Skeletal muscle cell (primary cell): ENCODE measurements around the gene NFIA.
A peak's percentile ranks its signal among the peaks of the same experiment; 100 is the strongest.

Experiments used
- DNase-seq: peaks from one replicate; pipeline ENCODE4 v3.0.0-alpha.2; 2010; ENCODE audit warnings: low read depth
- H3K4me3 ChIP-seq: 2 replicates; pipeline ENCODE4 v1.5.1; 2011; ENCODE audit warnings: low read depth, mild to moderate bottlenecking, control low read depth, low read length, moderate library complexity

Gene NFIA

DNA sequence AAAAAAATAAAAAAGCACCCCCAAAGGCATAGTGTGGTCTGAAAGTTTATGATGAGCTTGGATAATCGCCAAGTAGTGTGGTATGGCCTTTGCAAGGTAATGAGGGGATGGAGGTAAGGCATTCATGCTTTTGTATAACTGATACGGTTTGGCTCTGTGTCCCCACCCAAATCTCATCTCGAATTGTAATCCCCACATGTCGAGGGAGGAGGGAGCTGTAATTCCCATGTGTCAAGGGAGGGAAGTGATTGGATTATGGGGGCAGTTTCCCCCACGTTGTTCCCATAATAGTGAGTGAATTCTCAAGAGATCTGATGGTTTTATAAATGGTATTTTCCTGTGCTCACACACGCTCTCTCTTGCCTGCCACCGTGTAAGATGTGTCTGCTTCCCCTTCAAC, 215.5 kb downstream of the NFIA start:
- no peak overlapping the region for H3K4me3 ChIP-seq
- DNase-seq, result no peak

DNA sequence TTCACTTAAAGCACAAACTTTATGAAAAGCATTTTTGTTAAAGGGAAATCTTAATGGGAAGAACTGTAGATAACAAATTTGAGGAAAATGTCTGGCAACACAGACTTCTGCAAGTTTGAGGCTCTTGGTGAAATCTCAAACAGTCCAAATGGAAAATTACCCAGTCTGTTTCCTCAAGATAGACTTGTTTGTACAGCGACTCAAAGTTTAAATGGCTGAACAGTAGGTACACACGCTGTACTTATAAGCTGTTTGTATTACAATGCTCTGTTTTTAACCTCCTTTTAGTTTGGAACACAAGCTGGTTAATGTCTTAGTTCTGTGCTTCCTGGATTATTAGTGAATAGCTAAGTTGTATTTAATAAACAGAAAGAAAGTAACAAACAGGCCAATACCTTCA, 217.1 kb downstream of the NFIA start:
- DNase-seq, result no peak
- H3K4me3 ChIP-seq, result no peak overlapping the region

DNA sequence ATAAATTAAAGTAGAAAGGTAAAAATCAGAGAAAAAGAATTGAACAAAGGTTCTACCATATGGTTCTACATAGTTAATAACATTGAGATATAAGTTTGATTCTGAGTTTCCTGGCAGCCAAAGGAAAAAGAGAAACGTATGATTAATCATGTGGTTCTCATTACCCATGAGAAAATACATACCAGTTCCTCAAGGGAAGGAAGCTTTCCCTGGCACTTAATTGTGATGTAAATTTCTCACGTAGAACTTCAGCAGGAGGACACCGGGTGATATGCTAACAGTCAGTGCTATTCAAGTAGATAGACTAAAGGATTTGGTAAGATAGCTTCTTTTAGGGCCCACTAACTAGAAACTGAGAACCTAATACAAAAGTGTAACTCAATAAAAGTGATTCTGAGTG, 218.5 kb downstream of the NFIA start:
- no peak for DNase-seq
- no peak overlapping the region for H3K4me3 ChIP-seq

DNA sequence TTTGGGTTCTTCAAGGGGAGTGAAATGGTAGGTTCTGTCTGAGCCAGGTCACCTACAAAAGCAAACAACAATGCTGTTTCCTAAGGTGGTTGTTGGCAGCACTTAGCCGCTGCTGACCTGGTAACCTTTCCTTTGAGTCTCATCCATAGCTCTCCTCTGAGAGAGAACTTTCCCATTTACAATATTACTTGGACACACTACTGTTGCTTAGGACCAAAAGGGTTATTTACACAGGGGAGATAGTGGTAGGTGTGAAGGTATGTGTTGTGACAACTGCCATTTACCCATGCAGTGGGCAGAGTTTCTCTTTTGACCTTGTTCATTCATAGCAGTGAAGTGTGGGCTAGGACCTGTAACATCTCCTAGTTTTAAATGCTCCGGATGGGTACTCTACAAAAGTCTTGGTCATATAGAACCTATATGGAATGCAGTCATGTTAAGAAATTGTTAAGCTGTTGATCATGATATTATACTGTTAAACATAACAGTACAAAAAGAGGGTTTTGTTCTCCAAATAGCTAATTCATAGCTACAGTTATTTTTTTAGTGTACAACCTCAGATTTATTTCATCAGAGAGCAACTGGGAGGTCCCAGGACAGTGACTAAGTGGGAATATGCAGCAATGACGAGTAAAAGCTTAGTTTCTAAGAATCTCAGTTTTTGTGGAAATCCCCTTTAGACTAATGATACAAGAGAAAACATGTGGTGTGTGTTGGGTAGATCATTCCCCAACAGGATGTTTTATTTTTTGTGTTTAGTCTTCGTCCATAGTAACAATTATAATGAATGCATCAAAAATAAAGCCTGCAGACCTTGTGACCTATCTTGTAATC, 219.7 kb downstream of the NFIA start:
- H3K4me3 ChIP-seq, result no peak overlapping the region
- DNase-seq, result peak; percentile 70

DNA sequence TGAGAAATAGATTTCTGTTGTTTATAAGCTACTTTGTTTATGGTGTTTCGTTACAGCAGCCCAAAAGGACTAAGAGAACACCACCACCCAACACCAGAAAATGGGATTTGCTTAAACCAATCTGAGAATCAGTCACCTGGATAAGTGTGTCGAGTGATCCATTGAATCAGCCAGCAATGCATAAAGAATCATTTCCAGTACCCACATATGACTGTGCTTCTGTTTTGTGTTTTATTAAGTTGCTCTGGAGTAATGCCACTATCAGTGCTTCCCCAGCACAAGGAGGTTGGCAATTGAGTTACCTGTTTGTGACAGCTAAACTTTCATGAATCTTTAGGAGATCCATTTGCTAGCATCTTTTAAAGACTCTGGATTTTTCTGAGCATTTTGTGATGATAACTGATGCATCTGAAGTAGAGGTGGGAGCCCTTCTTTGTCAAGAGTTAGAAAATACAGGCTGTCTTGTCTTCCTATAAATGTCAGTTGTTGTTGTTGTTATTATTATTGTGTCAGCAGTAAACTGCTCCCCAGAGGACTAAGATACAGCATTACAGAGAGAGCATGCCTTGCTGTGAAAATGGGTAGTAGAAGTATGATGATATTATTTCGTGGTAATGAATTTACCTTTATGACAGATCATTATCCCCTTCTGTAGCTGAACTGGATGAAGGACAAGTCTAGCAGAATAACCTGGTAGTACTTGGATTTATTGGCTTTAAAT, 225.2 kb downstream of the NFIA start:
- no peak overlapping the region for H3K4me3 ChIP-seq
- no peak for DNase-seq

DNA sequence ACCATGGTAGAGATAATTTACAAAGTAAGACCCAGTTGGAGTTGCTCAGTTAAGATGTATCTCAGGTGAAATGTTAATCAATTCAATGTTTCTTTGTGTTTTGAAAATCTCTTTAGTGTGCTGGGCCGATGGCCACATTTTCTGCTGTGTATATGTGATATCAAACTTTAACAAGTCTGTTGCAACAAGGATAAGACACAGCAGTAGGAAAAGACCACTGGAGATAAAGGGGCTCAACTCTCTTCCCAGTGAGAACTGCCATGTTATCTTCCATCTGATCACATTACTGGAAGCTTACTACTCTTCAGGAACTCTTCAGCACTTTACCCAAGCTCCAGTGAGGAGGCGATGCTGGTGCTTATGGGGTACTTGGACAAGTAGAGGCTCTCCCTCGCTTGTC, 227.7 kb downstream of the NFIA start:
- no peak for DNase-seq
- H3K4me3 ChIP-seq, result no peak overlapping the region

DNA sequence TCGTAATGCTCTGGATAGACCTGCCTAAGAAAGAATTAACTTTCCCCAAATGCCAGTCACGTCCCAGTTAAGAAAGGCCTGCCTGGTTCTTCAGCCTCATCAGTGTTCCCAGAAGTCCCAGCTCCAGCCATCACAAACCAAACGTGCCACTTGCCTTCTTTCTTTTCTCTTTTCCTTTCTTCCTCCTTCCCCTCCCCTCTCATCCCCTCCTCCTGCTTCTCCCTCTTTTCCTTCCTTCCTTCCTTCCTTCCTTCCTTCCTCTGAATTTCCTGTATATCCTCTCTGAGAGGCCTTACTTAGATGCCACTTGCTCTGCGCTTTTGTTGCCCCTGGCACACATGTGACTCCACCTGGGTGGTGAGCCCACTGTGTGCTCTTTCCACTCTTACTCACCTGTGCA, 228.2 kb downstream of the NFIA start:
- no peak overlapping the region for H3K4me3 ChIP-seq
- DNase-seq, result no peak

DNA sequence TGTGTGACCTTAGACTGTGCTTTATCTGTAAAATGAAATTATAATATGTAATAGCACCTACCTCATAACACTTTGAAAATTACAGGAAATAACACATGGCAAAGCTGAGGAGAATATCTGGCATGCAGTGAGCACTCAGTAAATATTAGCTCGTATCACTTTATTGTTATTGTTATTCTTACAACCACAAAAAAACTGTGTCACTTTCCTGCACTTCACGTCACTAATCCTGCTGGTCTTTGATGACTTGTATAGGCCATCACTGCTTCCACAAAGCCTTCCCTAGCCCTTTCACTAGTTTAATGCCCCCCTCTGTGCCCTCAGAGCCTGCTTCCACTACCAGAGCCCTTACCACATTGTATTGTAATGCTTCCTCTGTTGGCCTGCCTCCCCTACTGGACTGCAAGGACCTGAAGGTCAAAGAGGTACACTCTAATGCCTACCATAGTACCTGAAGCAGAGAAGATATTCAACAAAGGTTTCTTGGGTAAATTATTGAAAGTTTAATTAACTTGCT, 231.6 kb downstream of the NFIA start:
- DNase-seq, result no peak

DNA sequence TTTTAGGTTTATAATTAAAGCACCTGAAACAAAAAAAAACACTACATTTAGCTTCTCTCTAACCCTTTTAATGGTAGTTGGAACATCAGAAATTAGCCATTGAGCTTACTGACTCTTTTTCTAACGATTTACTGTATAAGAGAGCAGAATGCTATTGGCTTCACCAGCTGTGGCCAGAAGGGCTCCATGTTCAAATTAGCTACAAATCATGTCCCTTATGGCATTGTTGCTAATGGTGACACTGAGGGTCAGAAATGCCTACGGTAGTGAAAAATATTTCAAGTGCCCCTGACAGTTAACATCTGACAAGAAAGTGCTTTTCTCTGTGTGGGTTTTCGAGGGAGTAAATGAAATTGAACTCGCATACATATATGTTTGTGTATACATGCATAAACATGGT, 232.7 kb downstream of the NFIA start:
- H3K4me3 ChIP-seq, result no peak overlapping the region
- DNase-seq, result no peak

More for the DNA sequence above, 231.6 kb downstream of the NFIA start:
- no peak overlapping the region for H3K4me3 ChIP-seq

DNA sequence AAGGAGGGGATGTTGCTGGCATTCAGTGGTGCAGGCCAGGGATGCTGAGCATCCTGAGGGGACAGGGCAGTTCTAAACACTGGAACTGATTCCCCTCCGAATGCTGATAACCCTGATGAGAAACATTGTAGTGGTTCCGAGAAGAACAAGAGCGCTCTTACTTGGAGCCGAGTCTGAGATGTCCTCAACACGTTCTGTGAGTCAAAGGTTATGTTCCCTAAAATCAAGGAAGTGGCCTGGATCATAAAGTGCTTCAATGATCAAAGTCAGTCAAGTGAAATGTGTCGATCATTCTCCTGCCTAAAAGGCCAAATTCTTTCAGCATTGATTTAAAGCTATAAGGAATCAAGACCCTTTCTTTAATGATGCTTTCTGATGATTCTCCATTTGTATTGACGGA, 234.1 kb downstream of the NFIA start:
- DNase-seq, result no peak
- H3K4me3 ChIP-seq, result no peak overlapping the region

DNA sequence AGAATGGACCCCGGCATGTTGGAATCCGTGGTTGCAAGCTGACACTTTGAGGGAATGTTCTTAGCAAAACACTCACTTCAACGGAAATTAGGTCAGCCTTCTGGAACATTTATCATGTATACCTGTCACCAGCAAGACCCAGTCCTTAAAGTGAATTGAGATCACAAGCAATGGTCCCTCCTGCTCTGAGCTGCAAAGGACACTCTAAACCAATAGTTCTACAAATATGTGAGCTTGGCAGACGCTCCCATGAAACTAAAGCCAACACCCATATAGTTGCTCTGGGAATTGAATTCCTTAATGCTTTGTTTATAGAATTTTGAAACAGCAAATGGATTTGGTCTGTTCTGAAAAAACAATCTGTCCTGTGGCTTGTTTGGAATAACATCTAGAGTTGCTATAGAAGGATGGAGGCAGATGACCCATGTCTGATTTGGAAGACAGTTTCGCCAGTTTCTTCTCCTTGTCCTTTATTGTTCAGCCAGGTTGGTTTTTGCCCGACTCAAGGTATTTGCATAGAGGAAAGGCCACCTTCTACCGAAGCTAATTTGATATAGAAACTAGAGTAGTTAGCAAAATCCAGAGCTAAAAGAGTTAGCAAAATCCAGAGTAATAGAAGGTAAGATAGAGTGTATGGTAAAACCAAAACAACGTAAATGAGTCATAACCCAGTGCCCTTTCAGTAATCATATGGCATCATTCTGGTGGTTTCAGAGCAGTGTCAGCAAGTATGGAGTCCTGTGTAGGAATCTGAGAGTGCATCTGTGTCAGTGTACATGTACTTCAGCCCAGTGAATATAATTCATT, 236.2 kb downstream of the NFIA start:
- H3K4me3 ChIP-seq, result no peak overlapping the region
- peak; percentile 96 for DNase-seq

DNA sequence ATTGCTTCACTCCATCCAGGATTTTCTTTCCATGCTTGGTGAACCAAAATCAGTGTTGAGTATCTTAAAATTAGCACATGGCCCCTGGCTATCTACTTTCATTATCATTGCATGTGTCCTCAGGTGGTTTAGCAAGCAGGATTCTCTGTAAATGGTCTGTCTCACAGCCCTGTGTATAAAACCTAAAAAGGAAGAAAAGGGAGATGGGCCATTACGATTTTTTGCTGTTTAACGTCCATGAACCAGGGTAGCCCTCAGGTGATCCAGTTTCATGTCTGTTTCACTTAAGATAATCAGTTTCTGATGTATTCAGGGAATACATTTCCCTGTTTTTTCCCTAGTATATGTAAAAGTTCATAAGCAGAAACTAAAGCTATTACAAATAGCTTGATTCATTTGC, 238.2 kb downstream of the NFIA start:
- no peak overlapping the region for H3K4me3 ChIP-seq
- no peak for DNase-seq

DNA sequence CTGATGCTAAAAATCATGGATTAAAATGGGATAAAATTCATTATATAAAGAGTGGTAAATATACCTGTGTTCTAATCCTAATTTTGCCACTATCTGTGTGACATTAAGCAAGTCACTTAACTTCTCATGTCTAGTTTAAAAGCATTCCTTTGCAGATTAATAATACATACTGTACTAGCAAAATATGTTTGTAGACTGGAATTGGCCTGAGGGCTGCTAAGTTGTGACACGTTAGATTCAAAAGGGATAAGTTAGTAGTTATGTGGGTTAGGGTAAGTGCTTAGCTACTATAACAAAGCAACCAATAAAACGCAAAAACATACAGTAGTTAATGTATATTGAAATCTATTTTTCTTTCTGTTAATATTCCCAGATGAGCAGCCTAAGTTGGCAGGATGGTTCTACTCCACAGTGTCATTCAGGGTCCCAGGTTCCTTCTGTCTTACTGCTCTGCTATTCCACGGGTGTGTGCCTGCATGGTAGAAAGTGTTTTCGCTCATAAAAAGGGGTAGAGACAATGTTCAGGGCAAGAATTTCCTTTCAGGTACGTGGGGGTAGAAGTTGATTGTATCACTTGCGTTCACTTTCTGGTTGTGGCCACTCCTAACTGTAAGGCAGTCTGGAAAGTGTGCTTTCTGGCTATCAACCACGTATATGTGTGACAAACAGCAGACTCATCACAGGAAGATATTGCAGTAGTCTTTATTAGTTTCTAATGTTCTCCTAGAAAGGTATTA, 239.8 kb downstream of the NFIA start:
- no peak overlapping the region for H3K4me3 ChIP-seq
- DNase-seq, result no peak

DNA sequence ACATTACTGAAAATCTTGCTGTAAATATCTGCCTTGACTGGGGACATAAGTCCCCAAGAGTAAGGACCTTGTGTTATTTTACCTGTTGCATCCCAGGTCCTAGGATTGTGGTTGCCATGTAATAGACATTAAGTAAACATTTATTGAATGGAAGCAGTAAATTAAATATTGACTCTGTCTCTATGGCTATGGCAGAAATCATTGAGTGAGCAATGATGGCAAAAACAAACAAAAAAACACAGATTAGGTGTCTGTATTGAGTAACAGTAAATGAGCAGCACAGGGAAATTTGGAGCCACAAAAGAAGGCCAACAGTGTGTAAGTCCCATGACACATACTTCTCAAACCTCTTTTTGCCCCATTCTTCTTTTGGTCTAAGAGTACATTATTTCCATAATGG, 240.4 kb downstream of the NFIA start:
- DNase-seq, result no peak
- H3K4me3 ChIP-seq, result no peak overlapping the region

DNA sequence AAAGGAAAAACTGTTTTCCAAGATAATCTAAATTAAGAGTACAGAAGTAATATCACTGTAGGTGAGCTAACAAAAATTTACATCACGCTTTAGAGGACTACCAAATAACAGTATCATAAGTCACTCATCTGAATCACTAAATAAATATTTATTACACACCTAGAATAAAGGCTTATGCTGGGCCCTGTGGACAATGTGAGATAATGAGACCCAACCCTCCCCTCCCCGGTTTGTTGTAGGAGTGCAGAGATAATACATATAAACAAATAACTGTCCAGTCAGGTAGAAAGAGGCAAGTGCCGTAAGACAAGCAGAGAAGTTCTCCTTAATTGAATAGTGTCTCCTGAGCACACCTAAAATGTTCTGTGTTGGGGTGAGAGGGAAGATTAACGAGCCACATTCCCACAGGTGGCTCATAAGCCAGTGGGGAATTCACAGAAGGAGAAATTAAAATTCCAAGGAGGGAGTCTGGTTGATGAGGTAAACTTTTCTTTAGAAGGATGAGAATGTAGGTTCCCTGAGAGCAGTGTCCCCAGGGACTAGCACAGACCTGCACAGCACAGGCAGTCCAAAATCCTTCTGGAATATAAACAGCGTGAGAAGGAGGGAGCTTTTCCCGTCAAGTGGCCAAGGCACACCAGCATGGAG, 241.4 kb downstream of the NFIA start:
- no peak for DNase-seq
- H3K4me3 ChIP-seq, result no peak overlapping the region

DNA sequence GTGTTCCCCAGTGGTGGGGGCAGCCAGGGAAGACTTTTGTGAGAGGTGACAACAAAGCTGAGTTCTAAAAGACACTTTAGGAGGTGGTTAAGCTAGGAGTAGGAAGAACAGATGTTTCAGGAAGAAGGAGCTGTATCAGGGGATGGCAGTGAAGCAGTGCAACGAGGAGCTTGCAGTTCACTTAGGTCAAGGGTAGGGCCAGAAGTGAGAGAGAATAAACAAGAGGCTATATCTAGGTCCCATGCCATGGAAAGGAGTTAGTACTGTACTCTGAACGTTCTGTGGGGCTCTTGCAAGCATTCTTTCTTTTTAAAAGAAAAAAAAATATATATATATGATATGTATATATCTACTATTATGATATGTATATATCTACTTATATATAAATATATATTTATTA, 244.4 kb downstream of the NFIA start:
- H3K4me3 ChIP-seq, result no peak overlapping the region
- DNase-seq, result no peak

DNA sequence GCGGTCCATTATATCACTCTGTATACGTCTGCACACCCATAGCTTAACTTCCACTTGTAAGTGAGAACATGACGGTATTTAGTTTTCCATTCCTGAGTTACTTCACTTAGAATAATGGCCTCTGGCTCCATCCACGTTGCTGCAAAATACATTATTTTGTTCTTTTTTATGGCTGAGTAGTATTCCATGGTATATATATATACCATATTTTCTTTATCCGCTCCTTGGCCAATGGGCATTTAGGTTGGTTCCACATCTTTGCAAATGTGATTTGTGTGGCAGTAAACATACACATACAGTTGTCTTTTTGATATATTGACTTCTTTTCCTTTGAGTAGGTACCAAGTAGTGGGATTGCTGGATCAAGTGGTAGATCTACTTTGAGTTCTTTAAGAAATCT, 245.1 kb downstream of the NFIA start:
- H3K4me3 ChIP-seq, result no peak overlapping the region
- no peak for DNase-seq

DNA sequence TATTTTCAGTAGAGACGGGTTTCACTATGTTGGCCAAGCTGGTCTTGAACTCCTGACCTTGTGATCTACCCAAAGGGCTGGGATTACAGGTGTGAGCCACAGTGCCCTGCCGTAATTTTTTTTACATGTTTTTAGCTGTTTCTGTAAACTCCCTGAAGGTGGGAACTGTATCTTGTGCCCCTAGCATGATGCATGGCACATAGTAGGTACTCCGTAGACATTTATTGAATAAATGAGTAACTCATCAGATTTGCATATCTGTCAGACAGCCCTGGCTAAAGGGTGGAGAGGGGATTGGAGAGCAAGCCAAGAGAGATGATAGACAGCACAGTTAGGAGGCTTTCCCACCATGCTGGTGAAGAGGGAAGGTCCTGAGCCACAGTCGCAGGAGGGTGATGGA, 247.2 kb downstream of the NFIA start:
- DNase-seq, result no peak

DNA sequence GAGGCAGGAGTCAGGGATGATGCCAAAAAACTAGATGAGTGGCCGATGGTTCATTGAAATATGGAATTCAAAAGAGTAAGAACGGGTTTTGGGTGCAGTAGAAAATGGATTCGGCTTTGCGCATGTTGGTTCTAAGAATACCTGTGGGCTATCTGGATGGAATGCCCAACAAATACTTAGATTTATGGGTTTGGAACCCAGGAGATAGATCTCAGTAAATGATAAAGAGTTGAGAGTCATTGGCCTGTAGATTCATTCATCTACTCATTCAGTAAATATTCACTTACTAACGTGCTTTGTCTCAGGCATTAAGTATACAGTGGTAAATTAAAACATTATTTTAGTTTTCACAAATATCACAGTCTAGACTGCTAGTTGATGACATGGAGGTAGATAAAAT, 247.7 kb downstream of the NFIA start:
- no peak overlapping the region for H3K4me3 ChIP-seq
- no peak for DNase-seq

More for the DNA sequence above, 247.2 kb downstream of the NFIA start:
- H3K4me3 ChIP-seq, result no peak overlapping the region
